Smooth muscle cell (in vitro differentiated cells): ENCODE data around the gene CARD9. TPM values are rescaled to one million over a fixed set of nuclear protein-coding genes. Genes with fewer than 3 reads are reported as not detected.

Experiments
- DNase-seq: peaks from one replicate; lab custom pipeline; 2025; ENCODE audit not compliant: unreplicated experiment; lab: John Stamatoyannopoulos, UW
- H2AFZ ChIP-seq: fragments of 200-600 bp; sonication (generic); 2 replicates; pipeline ENCODE4 v1.6.0; 2016; ENCODE audit warnings: antibody characterized with exemption, low read depth, mild to moderate bottlenecking
- H3F3A ChIP-seq: fragments of 200-600 bp; sonication (generic); 2 replicates; pipeline ENCODE4 v1.6.0; 2017; ENCODE audit warnings: antibody characterized with exemption, low read depth
- H3K27ac ChIP-seq: fragments of 200-600 bp; sonication (generic); 2 replicates; pipeline ENCODE4 v1.5.1; 2016; ENCODE audit warnings: low read depth, mild to moderate bottlenecking
- H3K27me3 ChIP-seq: fragments of 200-600 bp; sonication (generic); 2 replicates; pipeline ENCODE4 v1.6.1; 2016; ENCODE audit warnings: low read depth, mild to moderate bottlenecking
- H3K36me3 ChIP-seq: fragments of 200-600 bp; sonication (generic); 2 replicates; pipeline ENCODE4 v1.5.1; 2016; ENCODE audit warnings: low read depth
- H3K4me1 ChIP-seq: fragments of 200-600 bp; sonication (generic); 2 replicates; pipeline ENCODE4 v1.5.1; 2016; ENCODE audit warnings: low read depth
- H3K4me2 ChIP-seq: fragments of 200-600 bp; sonication (generic); 2 replicates; pipeline ENCODE4 v1.6.0; 2016; ENCODE audit warnings: mild to moderate bottlenecking
- H3K4me3 ChIP-seq: fragments of 200-600 bp; sonication (generic); 2 replicates; pipeline ENCODE4 v1.5.1; 2016; ENCODE audit warnings: mild to moderate bottlenecking
- H3K79me2 ChIP-seq: fragments of 200-600 bp; sonication (generic); 2 replicates; pipeline ENCODE4 v1.6.0; 2016; ENCODE audit warnings: low read depth, mild to moderate bottlenecking
- H3K9ac ChIP-seq: fragments of 200-600 bp; sonication (generic); 2 replicates; pipeline ENCODE4 v1.6.0; 2016; ENCODE audit warnings: low read depth
- H3K9me3 ChIP-seq: fragments of 200-600 bp; sonication (generic); replicated peaks from 2 replicates; pipeline ENCODE4 v1.5.1; 2016; ENCODE audit warnings: low read depth
- H4K20me1 ChIP-seq: fragments of 200-600 bp; sonication (generic); 2 replicates; pipeline ENCODE4 v1.6.0; 2016; ENCODE audit warnings: low read depth
- CTCF ChIP-seq: fragments of 200-600 bp; sonication (generic); IDR thresholded peaks from 2 replicates; pipeline ENCODE4 v1.5.1; 2017; ENCODE audit warnings: borderline replicate concordance, mild to moderate bottlenecking, antibody characterized with exemption; ENCODE audit not compliant: insufficient read depth, poor library complexity, severe bottlenecking
- WGBS: methylation state at CpG from one replicate; pipeline ENCODE4 v1.1.7; 2016; ENCODE audit warnings: low lambda C conversion rate; 5-methylcytosine and 5-hydroxymethylcytosine counted together
- polyA plus RNA-seq: library from polyadenylated mRNA; unstranded; fragments of >200 nt; fragmentation: Nextera tagmentation; extraction: Ambion mirVana; gene quantifications from 2 replicates; pipeline ENCODE4 v1.2.1, GENCODE V29; 2016
- total RNA-seq: library from RNA; depleted of rRNA; stranded (reverse); fragments of >200 nt; gene quantifications from 2 replicates; pipeline ENCODE4 v1.2.3, GENCODE V29; 2014

CARD9 gene
- total and polyA plus RNA-seq, 2 experiments from 2014 or later = 1.2 to 1.9 TPM

- DNase-seq = no peak
- no peak overlapping the region for H2AFZ ChIP-seq
- no peak overlapping the region for H3K4me3 ChIP-seq
- H3K9ac ChIP-seq = no peak overlapping the region
- H3K4me1 ChIP-seq = no peaks in the 10 kb centered on the region
- H3K27ac ChIP-seq = no peak overlapping the region
- no peaks in the 10 kb centered on the region for H3F3A ChIP-seq
- TF ChIP-seq CTCF = no peak
- WGBS = 97% methylated on average over 17 of the region's 17 CpGs
- H3K27me3 ChIP-seq = no peaks in the 10 kb centered on the region
- no peaks in the 10 kb centered on the region for H3K9me3 ChIP-seq
- H3K79me2 ChIP-seq = peaks cover 6% of the 10 kb centered on the region
- no peak overlapping the region for H3K4me2 ChIP-seq
- peaks cover 3% of the 10 kb centered on the region for H3K36me3 ChIP-seq
- H4K20me1 ChIP-seq = peaks cover 11% of the 10 kb centered on the region
Measured at GRCh38 chr9:136393531-136393930, 20.1 kb upstream of the CARD9 start.

GRCh38 chr9:136392538-136393449 is 19.3 kb upstream of the CARD9 start:
- no peak overlapping the region for H3K4me3 ChIP-seq
- no peaks in the 10 kb centered on the region for H3K9me3 ChIP-seq
- no peaks in the 10 kb centered on the region for H3F3A ChIP-seq
- no peaks in the 10 kb centered on the region for H3K27me3 ChIP-seq
- no peak for DNase-seq
- no peak overlapping the region for H3K27ac ChIP-seq
- WGBS = 97% methylated on average over 20 of the region's 21 CpGs
- H2AFZ ChIP-seq = no peak overlapping the region
- no peaks in the 10 kb centered on the region for H3K79me2 ChIP-seq
- H3K4me2 ChIP-seq = no peak overlapping the region
- H3K36me3 ChIP-seq = peaks cover 3% of the 10 kb centered on the region
- TF ChIP-seq CTCF = no peak
- no peak overlapping the region for H3K9ac ChIP-seq
- peaks cover 5% of the 10 kb centered on the region for H4K20me1 ChIP-seq
- H3K4me1 ChIP-seq = no peaks in the 10 kb centered on the region

DNA sequence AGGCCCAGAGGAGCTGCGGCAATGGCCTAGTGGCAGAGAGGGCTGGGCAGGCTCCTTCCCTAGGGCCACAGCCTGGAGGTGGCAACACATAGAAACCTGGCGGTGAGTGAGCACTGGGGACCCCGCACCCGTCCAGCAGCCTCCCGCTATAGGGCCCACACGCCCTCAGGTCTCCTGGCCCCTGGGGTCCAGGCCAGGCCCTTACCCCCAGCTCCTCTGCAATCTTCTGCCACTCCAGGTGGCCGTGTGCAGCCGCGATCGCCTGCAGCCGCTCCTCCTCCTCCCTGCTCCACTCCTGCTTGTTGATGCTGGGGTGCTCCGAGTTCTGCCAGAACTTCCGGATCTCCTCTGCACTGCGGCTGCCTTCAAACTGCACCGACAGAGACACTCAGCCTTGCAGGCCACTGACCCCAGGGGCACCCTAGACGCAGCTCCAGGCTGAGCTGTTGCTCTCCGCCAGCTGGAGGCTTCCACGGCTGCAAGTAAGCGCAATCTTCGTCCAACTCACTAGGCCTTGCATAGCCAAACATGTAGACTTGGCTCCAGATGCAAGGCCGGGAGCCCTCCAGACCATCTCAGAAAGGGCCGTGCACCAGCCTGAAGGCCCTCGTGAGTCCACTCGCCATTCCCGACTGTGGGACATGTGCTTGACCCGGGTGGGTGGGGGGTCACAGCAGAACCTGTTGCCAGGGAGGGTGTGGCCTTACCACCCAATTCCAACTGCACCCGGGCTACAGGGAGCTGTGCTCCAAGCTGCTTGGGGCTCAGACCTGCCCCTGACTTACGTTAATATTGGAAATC is 18.5 kb upstream of the CARD9 start:
- Histone ChIP-seq H3K4me3 (no peak overlapping the region), H3K36me3 (peaks cover 3% of the 10 kb centered on the region)
- 97% methylated on average over 28 of the region's 28 CpGs for WGBS

More for the DNA sequence above, 18.5 kb upstream of the CARD9 start:
- H3F3A ChIP-seq = no peaks in the 10 kb centered on the region
- H3K27me3 ChIP-seq = no peaks in the 10 kb centered on the region
- H3K9ac ChIP-seq = no peak overlapping the region
- TF ChIP-seq CTCF = no peak
- no peaks in the 10 kb centered on the region for H3K79me2 ChIP-seq
- no peak overlapping the region for H3K27ac ChIP-seq
- DNase-seq = no peak
- no peaks in the 10 kb centered on the region for H3K4me1 ChIP-seq
- H4K20me1 ChIP-seq = peaks cover 5% of the 10 kb centered on the region
- no peak overlapping the region for H3K4me2 ChIP-seq
- H2AFZ ChIP-seq = no peak overlapping the region
- no peaks in the 10 kb centered on the region for H3K9me3 ChIP-seq
